Vagina (tissue), 2 donors: ENCODE measurements around the gene DDB1. TPM values are rescaled to one million over a fixed set of nuclear protein-coding genes. Genes with fewer than 3 reads are reported as not detected.

Experiments
- DNase-seq, 2 donors: peaks; one replicate each; pipeline ENCODE4 v3.0.0-alpha.2; 2017; ENCODE audit errors: extremely low spot score in 2 of 2
- H3K27ac ChIP-seq: fragments of 200-600 bp; sonication (generic); one replicate; pipeline ENCODE4 v1.5.1; 2019
- H3K27me3 ChIP-seq: fragments of 200-600 bp; sonication (generic); one replicate; pipeline ENCODE4 v1.5.1; 2019
- H3K36me3 ChIP-seq, 2 donors: fragments of 200-600 bp; sonication (generic); one replicate each; pipeline ENCODE4 v1.5.1; 2017 to 2019
- H3K4me1 ChIP-seq: fragments of 200-600 bp; sonication (generic); one replicate; pipeline ENCODE4 v1.5.1; 2019
- H3K4me3 ChIP-seq, 2 donors: fragments of 200-600 bp; sonication (generic); 1 replicate in 1 of 2; 2 replicates in 1 of 2; pipeline ENCODE4 v1.5.1; 2016 to 2019
- H3K9me3 ChIP-seq: fragments of 200-600 bp; sonication (generic); one replicate; pipeline ENCODE4 v1.5.1; 2019
- POLR2A ChIP-seq, 2 donors: fragments of 450-650 bp; IDR thresholded peaks; one replicate each; pipeline ENCODE4 v1.6.1; 2017; ENCODE audit warnings: antibody characterized with exemption in 2 of 2, mild to moderate bottlenecking in 2 of 2, moderate library complexity in 2 of 2
- POLR2AphosphoS5 ChIP-seq, 2 donors: sonication (generic); formaldehyde crosslinking; IDR thresholded peaks; one replicate each; pipeline ENCODE4 v1.9.0; 2017; ENCODE audit warnings: antibody characterized with exemption in 2 of 2, mild to moderate bottlenecking in 2 of 2, low read depth in 1 of 2; ENCODE audit not compliant: insufficient read depth in 1 of 2
- intact Hi-C: fragments of 100-400 bp; cut with DNase I; formaldehyde crosslinking; loops from one replicate; pipeline ENCODE4 v1.15.1; 2023
- total RNA-seq: library from RNA; depleted of rRNA; stranded (reverse); fragments of >200 nt; gene quantifications from one replicate; pipeline ENCODE4 v1.2.3, GENCODE V29; 2016
- TF ChIP-seq, protein P1 (sequence below), 3 experiments: fragments of 450-650 bp in 2 of 3; fragments of 200-600 bp in 1 of 3; sonication (generic) in 1 of 3; IDR thresholded peaks; one replicate each; pipeline ENCODE4 v1.5.1; 2017 to 2019; ENCODE audit warnings: antibody characterized with exemption in 3 of 3, mild to moderate bottlenecking in 2 of 3, moderate library complexity in 2 of 3

DDB1 gene
- total RNA-seq, 1 donor from 2014 or later, result 132 TPM

DNA sequence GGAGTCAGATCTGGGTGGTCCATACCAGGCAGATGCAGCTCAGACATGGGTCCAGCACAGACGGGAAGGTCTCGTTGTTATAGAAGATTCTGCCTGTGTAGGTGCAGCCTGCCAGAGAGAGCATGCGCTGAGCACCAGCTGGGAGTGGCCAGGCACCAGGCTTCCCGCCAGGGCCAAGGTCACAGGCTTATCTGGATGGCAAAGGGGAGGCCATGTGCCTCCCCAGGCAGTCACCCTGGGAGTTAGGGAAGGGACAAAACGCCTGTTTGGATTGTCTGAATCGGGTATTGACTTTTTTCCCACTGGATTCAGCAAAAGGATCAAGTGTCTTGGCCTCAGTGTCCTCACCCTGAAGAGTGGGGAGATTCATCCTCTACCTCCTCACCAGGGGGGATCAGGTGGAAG, 65.5 kb downstream of the DDB1 start:
- Histone ChIP-seq H3K27ac (no peak overlapping the region), H3K27me3 (no peaks in the 10 kb centered on the region), H3K9me3 (no peaks in the 10 kb centered on the region), H3K4me1 (no peaks in the 10 kb centered on the region), H3K36me3 (no peaks in the 10 kb centered on the region), H3K4me3 (no peak overlapping the region)
- TF ChIP-seq, protein P1, sequence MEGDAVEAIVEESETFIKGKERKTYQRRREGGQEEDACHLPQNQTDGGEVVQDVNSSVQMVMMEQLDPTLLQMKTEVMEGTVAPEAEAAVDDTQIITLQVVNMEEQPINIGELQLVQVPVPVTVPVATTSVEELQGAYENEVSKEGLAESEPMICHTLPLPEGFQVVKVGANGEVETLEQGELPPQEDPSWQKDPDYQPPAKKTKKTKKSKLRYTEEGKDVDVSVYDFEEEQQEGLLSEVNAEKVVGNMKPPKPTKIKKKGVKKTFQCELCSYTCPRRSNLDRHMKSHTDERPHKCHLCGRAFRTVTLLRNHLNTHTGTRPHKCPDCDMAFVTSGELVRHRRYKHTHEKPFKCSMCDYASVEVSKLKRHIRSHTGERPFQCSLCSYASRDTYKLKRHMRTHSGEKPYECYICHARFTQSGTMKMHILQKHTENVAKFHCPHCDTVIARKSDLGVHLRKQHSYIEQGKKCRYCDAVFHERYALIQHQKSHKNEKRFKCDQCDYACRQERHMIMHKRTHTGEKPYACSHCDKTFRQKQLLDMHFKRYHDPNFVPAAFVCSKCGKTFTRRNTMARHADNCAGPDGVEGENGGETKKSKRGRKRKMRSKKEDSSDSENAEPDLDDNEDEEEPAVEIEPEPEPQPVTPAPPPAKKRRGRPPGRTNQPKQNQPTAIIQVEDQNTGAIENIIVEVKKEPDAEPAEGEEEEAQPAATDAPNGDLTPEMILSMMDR (IDR thresholded peaks at IDR 0.05), result no peak
- TF ChIP-seq POLR2AphosphoS5 (IDR thresholded peaks at IDR 0.05; ENCODE audit: insufficient read depth in 1 of 2, low read depth in 1 of 2), result no peak
- TF ChIP-seq POLR2A (IDR thresholded peaks at IDR 0.05), result no peak
- no peak for DNase-seq
- intact Hi-C loops, result no loop called here

DNA sequence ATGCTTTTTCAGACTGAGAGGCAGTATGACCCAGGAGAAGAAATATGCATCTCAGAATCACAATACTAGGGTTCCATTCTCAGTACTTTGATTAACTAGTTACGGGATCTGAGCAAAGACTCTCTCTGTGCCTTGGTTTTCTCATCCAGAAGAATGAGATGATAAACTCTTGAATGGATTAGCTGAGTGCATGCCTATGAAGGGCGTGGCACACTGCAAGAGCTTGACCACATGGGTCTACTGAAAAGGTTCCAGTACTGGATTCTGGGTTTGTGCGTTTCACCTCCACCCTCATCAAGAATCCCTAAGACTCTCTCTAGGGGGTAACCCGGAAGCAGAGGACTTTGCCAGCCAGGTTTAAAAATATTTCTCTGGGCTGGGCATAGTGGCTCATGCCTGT, 66.3 kb downstream of the DDB1 start:
- no peaks in the 10 kb centered on the region for H3K4me1 ChIP-seq
- TF ChIP-seq, protein P1 (IDR thresholded peaks at IDR 0.05), result no peak
- no peak for TF ChIP-seq POLR2AphosphoS5 (IDR thresholded peaks at IDR 0.05; ENCODE audit: insufficient read depth in 1 of 2, low read depth in 1 of 2)
- no peak for TF ChIP-seq POLR2A (IDR thresholded peaks at IDR 0.05)
- H3K36me3 ChIP-seq, result no peaks in the 10 kb centered on the region
- H3K27me3 ChIP-seq, result no peaks in the 10 kb centered on the region
- H3K4me3 ChIP-seq, result no peak overlapping the region
- no peak for DNase-seq
- H3K9me3 ChIP-seq, result no peaks in the 10 kb centered on the region
- no peak overlapping the region for H3K27ac ChIP-seq
- intact Hi-C loops, result no loop called here

DNA sequence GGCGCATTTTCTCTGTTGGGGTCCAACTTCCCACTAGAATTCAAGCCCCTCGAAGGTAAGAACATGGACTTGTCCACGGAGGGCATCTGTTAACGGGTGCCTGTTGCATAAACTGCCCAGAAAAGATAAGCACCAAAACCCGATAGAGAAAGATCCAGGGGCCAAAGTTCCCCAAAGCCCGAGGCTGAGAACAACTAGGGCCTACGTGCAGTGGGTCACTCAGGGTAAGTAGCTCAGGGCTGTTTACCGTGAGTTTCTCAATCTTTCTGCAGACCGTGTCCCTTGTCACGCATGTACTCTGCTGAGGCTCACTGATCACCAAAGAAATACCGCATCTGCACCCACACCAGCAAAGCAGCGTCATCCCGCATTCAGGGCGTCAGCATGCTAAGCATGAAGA, 67.5 kb downstream of the DDB1 start:
- Histone ChIP-seq H3K27me3 (no peaks in the 10 kb centered on the region), H3K4me3 (no peak overlapping the region), H3K36me3 (no peaks in the 10 kb centered on the region), H3K4me1 (no peaks in the 10 kb centered on the region), H3K9me3 (no peaks in the 10 kb centered on the region), H3K27ac (no peak overlapping the region)
- intact Hi-C loops, result no loop called here
- no peak for DNase-seq
- TF ChIP-seq, protein P1 (IDR thresholded peaks at IDR 0.05), result no peak
- TF ChIP-seq POLR2AphosphoS5 (IDR thresholded peaks at IDR 0.05; ENCODE audit: insufficient read depth in 1 of 2, low read depth in 1 of 2), result no peak
- TF ChIP-seq POLR2A (IDR thresholded peaks at IDR 0.05), result no peak

DNA sequence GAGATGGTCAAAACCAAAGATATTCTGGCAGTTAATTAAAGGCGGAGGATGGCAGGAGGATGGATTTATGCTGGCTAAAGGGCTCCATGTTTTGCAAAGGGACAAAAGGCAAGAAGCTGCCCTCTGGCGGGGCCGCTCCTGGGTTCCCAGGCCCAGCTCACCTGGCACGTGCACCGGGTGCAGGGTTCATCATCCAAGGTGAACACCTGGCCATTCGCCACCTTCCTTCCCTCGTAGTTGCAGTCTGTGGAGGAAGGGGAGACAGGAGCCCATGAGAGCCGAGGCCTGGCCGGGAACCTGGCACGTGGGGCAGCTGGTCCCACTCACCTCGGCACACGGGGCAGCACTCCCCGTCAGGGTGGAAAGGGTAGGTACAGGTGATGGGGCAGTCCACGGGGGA, 68.1 kb downstream of the DDB1 start:
- DNase-seq, result no peak
- H3K27me3 ChIP-seq, result no peaks in the 10 kb centered on the region
- no peaks in the 10 kb centered on the region for H3K36me3 ChIP-seq
- intact Hi-C loops, result no loop called here
- no peak for TF ChIP-seq POLR2A (IDR thresholded peaks at IDR 0.05)
- no peak for TF ChIP-seq POLR2AphosphoS5 (IDR thresholded peaks at IDR 0.05; ENCODE audit: insufficient read depth in 1 of 2, low read depth in 1 of 2)
- TF ChIP-seq, protein P1 (IDR thresholded peaks at IDR 0.05), result no peak
- no peaks in the 10 kb centered on the region for H3K9me3 ChIP-seq
- no peak overlapping the region for H3K27ac ChIP-seq
- H3K4me1 ChIP-seq, result no peaks in the 10 kb centered on the region
- H3K4me3 ChIP-seq, result no peak overlapping the region

DNA sequence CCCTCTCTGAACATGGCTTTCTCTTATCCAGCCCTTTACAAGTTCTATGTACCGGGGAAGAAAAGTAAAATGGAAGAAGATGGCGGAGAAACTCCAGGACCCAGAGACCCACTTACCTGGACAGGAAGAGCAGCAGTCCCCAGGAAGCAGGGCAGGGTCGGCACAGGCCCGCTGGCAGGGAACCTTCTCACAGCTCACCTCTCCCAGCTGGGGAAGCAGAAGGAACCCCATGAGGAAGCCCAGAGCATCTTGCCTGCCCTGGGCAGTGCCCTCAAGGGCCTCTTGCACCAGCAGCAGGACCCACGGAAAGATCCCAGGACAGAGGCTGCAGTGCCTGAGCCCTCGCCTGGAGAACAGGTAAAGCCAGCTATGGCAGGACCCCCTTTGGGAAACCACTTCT, 68.5 kb downstream of the DDB1 start:
- Histone ChIP-seq H3K27ac (no peak overlapping the region), H3K27me3 (no peaks in the 10 kb centered on the region), H3K4me1 (no peaks in the 10 kb centered on the region), H3K4me3 (no peak overlapping the region), H3K36me3 (no peaks in the 10 kb centered on the region), H3K9me3 (no peaks in the 10 kb centered on the region)
- TF ChIP-seq POLR2AphosphoS5 (IDR thresholded peaks at IDR 0.05; ENCODE audit: insufficient read depth in 1 of 2, low read depth in 1 of 2) (no peak), POLR2A (IDR thresholded peaks at IDR 0.05) (no peak)
- TF ChIP-seq, protein P1 (IDR thresholded peaks at IDR 0.05), result no peak
- intact Hi-C loops, result no loop called here
- no peak for DNase-seq
